ENCODE data around the gene NECTIN1. TPM values are rescaled to one million over a fixed set of nuclear protein-coding genes. Genes with fewer than 3 reads are reported as not detected.

The NECTIN1 gene
- total RNA-seq, 4 donors from 2014 or later, result 112 to 176 (median 164) TPM

DNA sequence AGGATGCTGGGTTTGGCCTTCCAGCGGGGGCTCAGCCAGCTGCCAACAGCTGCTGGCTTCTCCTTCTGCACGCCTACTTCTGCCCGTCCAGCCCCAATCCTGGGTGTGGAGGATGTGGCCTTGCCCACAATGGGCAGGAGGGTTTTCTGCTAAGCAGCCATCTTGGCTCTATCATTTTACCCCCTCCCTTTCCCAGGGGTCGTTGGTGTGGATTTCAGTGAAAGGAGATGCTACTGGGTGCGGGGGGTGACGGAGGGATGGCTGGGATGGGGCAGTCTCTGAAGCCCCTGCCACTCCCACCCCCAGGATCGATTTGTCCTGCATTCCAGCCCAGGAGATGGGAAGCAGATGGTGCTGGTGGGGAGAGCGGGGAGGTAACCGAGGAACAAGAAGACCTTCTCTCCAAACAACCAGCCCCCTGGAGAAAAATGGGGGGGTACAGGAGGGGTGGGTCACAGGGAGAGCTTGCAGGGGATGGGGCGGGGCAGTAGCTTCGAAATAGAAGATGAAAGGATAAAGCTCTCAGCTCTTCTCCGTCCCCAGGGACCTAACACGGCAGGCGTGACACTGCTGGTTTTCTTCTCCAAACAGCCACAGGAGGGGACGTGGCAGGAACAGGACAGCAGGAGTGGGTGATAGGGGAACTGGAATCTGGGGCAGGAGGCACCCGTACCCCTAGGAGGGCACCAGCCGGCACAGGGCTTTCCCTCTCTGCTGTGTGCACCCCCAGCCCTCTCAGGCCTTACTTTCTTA lies 68.9 kb downstream of the NECTIN1 start:
- no peaks in the 10 kb centered on the region for H3K9me3 ChIP-seq
- H3K36me3 ChIP-seq, result peaks cover 20% of the 10 kb centered on the region
- TF ChIP-seq POLR2A (IDR thresholded peaks at IDR 0.05) (no peak), POLR2AphosphoS5 (IDR thresholded peaks at IDR 0.05) (no peak), EP300 (IDR thresholded peaks at IDR 0.05) (no peak)
- TF ChIP-seq, protein P1, sequence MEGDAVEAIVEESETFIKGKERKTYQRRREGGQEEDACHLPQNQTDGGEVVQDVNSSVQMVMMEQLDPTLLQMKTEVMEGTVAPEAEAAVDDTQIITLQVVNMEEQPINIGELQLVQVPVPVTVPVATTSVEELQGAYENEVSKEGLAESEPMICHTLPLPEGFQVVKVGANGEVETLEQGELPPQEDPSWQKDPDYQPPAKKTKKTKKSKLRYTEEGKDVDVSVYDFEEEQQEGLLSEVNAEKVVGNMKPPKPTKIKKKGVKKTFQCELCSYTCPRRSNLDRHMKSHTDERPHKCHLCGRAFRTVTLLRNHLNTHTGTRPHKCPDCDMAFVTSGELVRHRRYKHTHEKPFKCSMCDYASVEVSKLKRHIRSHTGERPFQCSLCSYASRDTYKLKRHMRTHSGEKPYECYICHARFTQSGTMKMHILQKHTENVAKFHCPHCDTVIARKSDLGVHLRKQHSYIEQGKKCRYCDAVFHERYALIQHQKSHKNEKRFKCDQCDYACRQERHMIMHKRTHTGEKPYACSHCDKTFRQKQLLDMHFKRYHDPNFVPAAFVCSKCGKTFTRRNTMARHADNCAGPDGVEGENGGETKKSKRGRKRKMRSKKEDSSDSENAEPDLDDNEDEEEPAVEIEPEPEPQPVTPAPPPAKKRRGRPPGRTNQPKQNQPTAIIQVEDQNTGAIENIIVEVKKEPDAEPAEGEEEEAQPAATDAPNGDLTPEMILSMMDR (IDR thresholded peaks at IDR 0.05), result no peak
- H3K4me3 ChIP-seq, result no peak overlapping the region
- WGBS, result 66% methylated on average over 17 of the region's 17 CpGs
- DNase-seq (ENCODE audit: low spot score in 2 of 2), result no peak
- no peak overlapping the region for H3K27ac ChIP-seq
- peaks cover under 1% of the 10 kb centered on the region for H3K4me1 ChIP-seq
- no peaks in the 10 kb centered on the region for H3K27me3 ChIP-seq

DNA sequence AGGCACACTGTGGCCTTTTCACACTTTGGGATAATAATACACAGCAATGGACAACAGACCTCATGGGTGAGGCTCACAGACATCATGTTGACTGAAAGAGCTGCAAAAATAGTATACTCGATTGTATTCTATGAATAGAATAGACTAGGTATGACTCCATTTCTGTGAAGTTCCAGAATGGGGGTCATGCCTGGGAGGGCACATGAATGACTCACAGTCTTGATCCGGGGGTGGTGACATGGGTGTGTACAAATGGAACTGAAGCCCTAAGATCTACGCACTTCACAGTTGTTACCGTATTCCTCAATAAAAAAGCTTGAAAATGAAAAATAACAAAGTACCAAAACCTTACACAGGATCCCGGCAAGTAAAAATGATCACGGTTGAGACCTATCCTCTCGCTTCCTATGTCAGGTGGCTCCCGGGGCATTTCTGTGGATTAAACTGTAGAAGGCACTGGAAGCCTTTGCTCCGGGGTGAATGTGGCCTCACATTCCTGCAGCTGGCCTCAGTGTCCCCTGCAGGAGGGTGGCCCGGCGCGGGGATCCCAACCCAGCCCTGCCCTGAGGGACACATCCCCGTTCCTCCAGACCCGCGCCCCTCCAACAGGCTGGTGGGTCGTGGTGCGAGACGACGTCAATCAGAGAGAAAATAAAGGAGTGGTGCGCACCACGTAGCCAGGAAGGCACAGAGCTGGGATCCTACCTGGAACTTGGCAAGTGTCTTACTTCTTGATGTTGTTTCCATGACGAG lies 75.9 kb downstream of the NECTIN1 start:
- no peak for DNase-seq (ENCODE audit: low spot score in 2 of 2)
- 81% methylated on average over 21 of the region's 22 CpGs for WGBS

DNA sequence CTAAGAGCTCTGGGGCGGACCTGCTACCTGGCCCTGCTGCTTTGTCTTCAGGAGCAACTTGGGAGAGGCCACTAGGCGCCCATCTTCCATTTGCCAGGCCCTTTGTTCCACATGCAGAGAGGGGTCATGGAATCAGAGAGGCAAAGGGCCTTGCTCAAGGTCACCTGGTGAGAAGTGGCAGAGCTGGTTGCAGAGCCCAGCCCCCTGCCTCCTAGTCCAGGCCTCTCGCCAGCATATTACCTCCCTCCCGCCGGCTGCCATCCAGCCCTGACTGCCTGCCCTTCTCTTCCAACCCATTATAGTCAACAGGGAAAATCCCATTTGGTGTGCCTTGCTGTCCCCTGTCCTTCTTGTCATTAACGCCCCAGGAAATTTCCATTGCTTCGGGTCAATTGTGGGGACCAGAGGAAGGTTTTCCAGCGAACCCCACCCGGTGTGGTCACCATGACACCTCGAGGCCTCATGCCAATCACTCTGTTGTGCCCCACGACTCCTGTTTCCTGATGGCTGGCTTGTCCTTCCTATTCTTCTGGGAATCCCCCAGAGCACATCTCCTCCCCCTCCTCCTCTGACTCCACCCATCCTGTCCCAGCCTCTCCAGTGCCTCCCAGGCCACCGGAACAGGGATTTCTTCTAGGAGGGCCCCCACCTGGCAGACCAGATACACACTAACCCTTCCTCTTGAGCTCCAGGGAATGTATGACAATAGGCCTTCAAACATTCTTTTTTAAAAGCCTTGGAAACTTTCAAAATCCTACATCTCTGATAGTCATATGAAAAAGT lies 77.0 kb downstream of the NECTIN1 start:
- no peak overlapping the region for H3K4me3 ChIP-seq
- no peaks in the 10 kb centered on the region for H3K4me1 ChIP-seq
- no peak overlapping the region for H3K27ac ChIP-seq
- WGBS, result 55% methylated on average over 10 of the region's 12 CpGs
- H3K27me3 ChIP-seq, result no peaks in the 10 kb centered on the region
- no peak for DNase-seq (ENCODE audit: low spot score in 2 of 2)
- TF ChIP-seq POLR2A (IDR thresholded peaks at IDR 0.05), result no peak
- TF ChIP-seq, protein P1 (IDR thresholded peaks at IDR 0.05), result no peak
- no peak for TF ChIP-seq POLR2AphosphoS5 (IDR thresholded peaks at IDR 0.05)
- no peak for TF ChIP-seq EP300 (IDR thresholded peaks at IDR 0.05)
- H3K36me3 ChIP-seq, result no peaks in the 10 kb centered on the region
- no peaks in the 10 kb centered on the region for H3K9me3 ChIP-seq

More for the DNA sequence above, 75.9 kb downstream of the NECTIN1 start:
- Histone ChIP-seq H3K9me3 (no peaks in the 10 kb centered on the region), H3K36me3 (no peaks in the 10 kb centered on the region), H3K4me3 (no peak overlapping the region), H3K27ac (no peak overlapping the region), H3K27me3 (no peaks in the 10 kb centered on the region), H3K4me1 (no peaks in the 10 kb centered on the region)
- no peak for TF ChIP-seq EP300 (IDR thresholded peaks at IDR 0.05)
- no peak for TF ChIP-seq POLR2A (IDR thresholded peaks at IDR 0.05)
- TF ChIP-seq, protein P1 (IDR thresholded peaks at IDR 0.05), result no peak
- TF ChIP-seq POLR2AphosphoS5 (IDR thresholded peaks at IDR 0.05), result no peak

DNA sequence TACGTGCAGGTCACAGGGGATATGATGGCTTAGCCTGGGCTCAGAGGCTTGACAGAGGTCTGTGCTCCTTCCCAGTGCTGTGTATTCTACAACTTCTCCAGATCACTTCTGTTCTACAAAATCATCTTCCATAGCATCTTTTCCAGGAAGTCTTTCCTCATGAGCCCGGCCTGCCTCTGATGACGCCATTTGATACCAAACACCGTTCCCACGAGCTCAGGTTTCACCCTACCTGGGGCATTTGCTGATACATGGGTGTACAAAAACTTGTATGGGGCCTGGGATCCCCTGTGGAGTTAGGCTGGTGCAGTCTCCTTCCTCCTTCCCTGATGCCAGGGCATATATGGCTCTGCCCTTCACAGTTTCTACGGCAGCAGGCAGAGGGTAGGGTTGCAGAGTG lies 78.7 kb downstream of the NECTIN1 start:
- Histone ChIP-seq H3K4me3 (no peak overlapping the region), H3K4me1 (no peaks in the 10 kb centered on the region), H3K36me3 (no peaks in the 10 kb centered on the region), H3K9me3 (no peaks in the 10 kb centered on the region), H3K27ac (no peak overlapping the region), H3K27me3 (no peaks in the 10 kb centered on the region)
- DNase-seq (ENCODE audit: low spot score in 2 of 2), result no peak
- TF ChIP-seq POLR2A (IDR thresholded peaks at IDR 0.05) (no peak), EP300 (IDR thresholded peaks at IDR 0.05) (no peak), POLR2AphosphoS5 (IDR thresholded peaks at IDR 0.05) (no peak)
- TF ChIP-seq, protein P1 (IDR thresholded peaks at IDR 0.05), result no peak
- 67% methylated on average over 6 of the region's 6 CpGs for WGBS
